HepG2 (cell line): ENCODE data around the gene ADGRV1. TPM values are rescaled to one million over a fixed set of nuclear protein-coding genes. Genes with fewer than 3 reads are reported as not detected.

Experiments
- ATAC-seq: fragments of 200-7000 bp; cut with Tn5 transposase; 3 replicates; pipeline ENCODE4 v1.9.1; 2020; ENCODE audit warnings: mild to moderate bottlenecking, moderate library complexity
- BruUV-seq: library from RNA; stranded (reverse); fragments of 400-500 nt; replicated peaks from 2 replicates; lab custom pipeline; 2021; lab: Mats Ljungman, UMichigan
- CTCF ChIA-PET: fragments of 300-600 bp; formaldehyde crosslinking; extraction: SDS; loops from one replicate; lab custom pipeline; 2021; ENCODE audit warnings: low total read pairs, inconsistent platforms, low intra/inter-chr PET ratio; lab: Yijun Ruan, JAX
- POLR2A ChIA-PET: fragments of 350-600 bp; sonication (Branson Sonifier 250); formaldehyde crosslinking; loops from one replicate; lab custom pipeline; 2020; ENCODE audit warnings: antibody characterized with exemption, inconsistent platforms; lab: Yijun Ruan, JAX
- DNase-seq: peaks from one replicate; pipeline ENCODE4 v3.0.0-alpha.2; 2015; ENCODE audit warnings: low spot score
- FAIRE-seq: peaks from 3 replicates; lab custom pipeline; 2011; peaks lifted over from hg19 to GRCh38; lab: Jason Lieb, UNC
- H2AFZ ChIP-seq: one replicate; pipeline ENCODE4 v1.6.1; 2011; ENCODE audit warnings: low read length, inconsistent platforms
- H3K27ac ChIP-seq: fragments of 300-600 bp; 3 replicates; pipeline ENCODE4 v1.8.0; 2011; ENCODE audit warnings: mixed run types, mild to moderate bottlenecking, mixed read lengths, low read length, inconsistent platforms; ENCODE audit not compliant: insufficient read depth; ENCODE audit errors: extremely low read length
- H3K27me3 ChIP-seq, 2 experiments: fragments of 200-600 bp in 1 of 2; 2 replicates in 1 of 2; 3 replicates in 1 of 2; pipeline versions ENCODE4 v1.6.0 to v1.8.0; 2011; ENCODE audit warnings: low read length in 2 of 2, mild to moderate bottlenecking in 2 of 2, moderate library complexity in 2 of 2, inconsistent platforms in 1 of 2; ENCODE audit not compliant: insufficient read depth in 2 of 2, control insufficient read depth in 1 of 2
- H3K36me3 ChIP-seq, 2 experiments: fragments of 200-600 bp in 1 of 2; replicated peaks in 1 of 2; 2 replicates in 1 of 2; 3 replicates in 1 of 2; pipeline versions ENCODE4 v1.5.1 to v1.8.0; 2011; ENCODE audit warnings: low read length in 2 of 2, inconsistent platforms in 1 of 2; ENCODE audit not compliant: insufficient read depth in 2 of 2, control insufficient read depth in 1 of 2
- H3K4me1 ChIP-seq: 2 replicates; pipeline ENCODE4 v1.5.1; 2012; ENCODE audit warnings: low read length, inconsistent platforms; ENCODE audit not compliant: insufficient read depth
- H3K4me2 ChIP-seq: 2 replicates; pipeline ENCODE4 v1.6.0; 2011; ENCODE audit warnings: low read depth, low read length, inconsistent platforms
- H3K4me3 ChIP-seq, 3 experiments: fragments of 200-600 bp in 1 of 3; sonication (generic), shearing (Covaris generic) in 1 of 3; replicated peaks in 1 of 3; 2 replicates each; pipeline ENCODE4 v1.5.1; 2011 to 2016; ENCODE audit warnings: low read length in 3 of 3, inconsistent platforms in 2 of 3, low read depth in 2 of 3, mild to moderate bottlenecking in 2 of 3, control low read depth in 1 of 3, mixed read lengths in 1 of 3; ENCODE audit not compliant: insufficient read depth in 1 of 3
- H3K79me2 ChIP-seq: one replicate; pipeline ENCODE4 v1.6.1; 2011; ENCODE audit warnings: low read length, inconsistent platforms; ENCODE audit not compliant: insufficient read depth
- H3K9ac ChIP-seq: 2 replicates; pipeline ENCODE4 v1.6.0; 2011; ENCODE audit warnings: mild to moderate bottlenecking, low read depth, low read length, inconsistent platforms; ENCODE audit not compliant: insufficient read depth
- H3K9me3 ChIP-seq: 2 replicates; pipeline ENCODE4 v1.5.1; 2012; ENCODE audit warnings: mild to moderate bottlenecking, low read length
- H4K20me1 ChIP-seq: 2 replicates; pipeline ENCODE4 v1.6.0; 2011; ENCODE audit warnings: inconsistent platforms, mild to moderate bottlenecking, low read length, moderate library complexity; ENCODE audit not compliant: insufficient read depth
- ARID3A ChIP-seq: IDR thresholded peaks from 2 replicates; pipeline ENCODE4 v1.6.1; 2012; ENCODE audit warnings: low read depth, low read length, improper control_type of control experiment
- CHCHD3 ChIP-seq: sonication (generic); formaldehyde crosslinking; IDR thresholded peaks from 2 replicates; pipeline ENCODE4 v1.8.0; 2022; ENCODE audit warnings: mild to moderate bottlenecking, missing genetic modification reagents, moderate library complexity
- EP300 ChIP-seq, 3 experiments: sonication (generic) in 1 of 3; formaldehyde crosslinking in 1 of 3; IDR thresholded peaks; 2 replicates each; pipeline versions ENCODE4 v1.5.1 to v1.6.1; 2011 to 2020; ENCODE audit warnings: low read depth in 2 of 3, low read length in 2 of 3, borderline replicate concordance in 1 of 3, improper control_type of control experiment in 1 of 3, mild to moderate bottlenecking in 1 of 3, missing genetic modification reagents in 1 of 3, moderate library complexity in 1 of 3
- GATAD2A ChIP-seq: IDR thresholded peaks from 2 replicates; pipeline ENCODE4 v1.6.1; 2016
- MAFG ChIP-seq: sonication (generic); formaldehyde crosslinking; IDR thresholded peaks from 2 replicates; pipeline ENCODE4 v1.5.1; 2020; ENCODE audit warnings: mild to moderate bottlenecking, missing genetic modification reagents
- SMAD9 ChIP-seq: sonication (generic); formaldehyde crosslinking; IDR thresholded peaks from 2 replicates; pipeline ENCODE4 v1.5.1; 2020; ENCODE audit warnings: mild to moderate bottlenecking, missing genetic modification reagents
- SMYD3 ChIP-seq: sonication (generic); formaldehyde crosslinking; IDR thresholded peaks from 2 replicates; pipeline ENCODE4 v1.8.1; 2023; ENCODE audit warnings: mild to moderate bottlenecking, missing genetic modification reagents
- SNAPC5 ChIP-seq: sonication (generic); formaldehyde crosslinking; IDR thresholded peaks from 2 replicates; pipeline ENCODE4 v1.8.1; 2023; ENCODE audit warnings: mild to moderate bottlenecking, missing genetic modification reagents, borderline replicate concordance
- WGBS: methylation state at CpG from one replicate; pipeline ENCODE4 v1.1.6; 2017; ENCODE audit warnings: low lambda C conversion rate; 5-methylcytosine and 5-hydroxymethylcytosine counted together
- in situ Hi-C: cut with HindIII; loops from 2 replicates; pipeline ENCODE4 v1.10.0; 2017; ENCODE audit warnings: low pct_unique_long_range_greater_than_20kb; ENCODE audit not compliant: extremely low pct_ligation_motif_present
- intact Hi-C: fragments of 100-400 bp; cut with micrococcal nuclease; formaldehyde crosslinking; loops from one replicate; pipeline ENCODE4 v1.10.0; 2022; ENCODE audit not compliant: unreplicated experiment
- polyA plus RNA-seq, 8 experiments: library from polyadenylated mRNA; depleted of rRNA in 3 of 8; stranded (reverse) in 7 of 8; unstranded in 1 of 8; fragments of >200 nt; fragmentation: Illumina TruSeq in 4 of 8; extraction: Trizol in 4 of 8; gene quantifications; 2 replicates each; pipeline versions ENCODE4 v1.2.1 to v1.2.3, GENCODE V29; 2011 to 2016; ENCODE audit warnings: low read depth in 4 of 8, missing spikeins in 1 of 8, mixed read lengths in 1 of 8; ENCODE audit not compliant: insufficient read depth in 1 of 8
- total RNA-seq, 5 experiments: library from RNA; depleted of rRNA; stranded (reverse); fragments of >200 nt; fragmentation: Illumina TruSeq; extraction: Trizol; gene quantifications; 2 replicates each; pipeline ENCODE4 v1.2.3, GENCODE V29; 2016; ENCODE audit warnings: low read depth in 1 of 5

ADGRV1 gene
- total and polyA plus RNA-seq, 2 of the 13 experiments (the other 11 are each of a cell fraction or from before 2014, with no cell fraction given) = 1.7 to 3.9 TPM

- in situ Hi-C loops (no loop called here), intact Hi-C loops (no loop called here)
These were observed 343.6 kb downstream of the ADGRV1 start for GRCh38 chr5:90902170-90902569.

More at GRCh38 chr5:90902170-90902569, 343.6 kb downstream of the ADGRV1 start:
- Histone ChIP-seq H3K79me2 (no peaks in the 10 kb centered on the region), H4K20me1 (no peaks in the 10 kb centered on the region), H3K9ac (no peak overlapping the region), H3K4me3 (no peak overlapping the region), H3K27ac (no peak overlapping the region), H3K4me2 (no peak overlapping the region), H3K4me1 (peaks cover 56% of the 10 kb centered on the region), H3K36me3 (no peaks in the 10 kb centered on the region), H3K27me3 (no peaks in the 10 kb centered on the region), H2AFZ (no peak overlapping the region), H3K9me3 (no peaks in the 10 kb centered on the region)
- 78% methylated on average over 4 of the region's 4 CpGs for WGBS
- BruUV-seq = no TSS peak
- ATAC-seq (no peak), DNase-seq (no peak), FAIRE-seq (no peak)
- POLR2A ChIA-PET = no interaction called here
- TF ChIP-seq SMAD9 (no peak), ARID3A (no peak), CHCHD3 (CRISPR knock-in tag) (no peak), GATAD2A (CRISPR knock-in tag) (peak; percentile 23; the same call in 1 of the 2 replicates), SMYD3 (CRISPR knock-in tag) (no peak), SNAPC5 (CRISPR knock-in tag) (no peak), EP300 (IDR thresholded peaks at IDR 0.05; ENCODE audit: low read depth in 2 of 2, low read length in 2 of 2) (peak in 1 of 2 experiments; percentile 30; a peak in 1 of 4 replicates), EP300 (CRISPR knock-in tag; IDR thresholded peaks at IDR 0.05; ENCODE audit: borderline replicate concordance) (no peak), MAFG (CRISPR knock-in tag) (no peak)
- CTCF ChIA-PET = no interaction called here
